Left cardiac atrium (tissue), 4 donors: Measurements from ENCODE around the gene R3HDML. TPM values are rescaled to one million over a fixed set of nuclear protein-coding genes. Genes with fewer than 3 reads are reported as not detected.
"Not testable (repeated sequence)": the region's sequence is repeated elsewhere in the genome, so short reads cannot be mapped to it uniquely, and the experiment has no call there.

Source experiments
- ATAC-seq, 2 donors: fragments of 200-7000 bp; cut with Tn5 transposase; one replicate each; pipeline ENCODE4 v1.9.1; 2020; ENCODE audit warnings: mild to moderate bottlenecking in 2 of 2, moderate library complexity in 2 of 2
- DNase-seq: peaks from one replicate; pipeline ENCODE4 v3.0.0-alpha.2; 2020
- intact Hi-C, 2 donors: fragments of 100-400 bp; cut with DNase I; formaldehyde crosslinking; loops; one replicate each; pipeline versions ENCODE4 v1.14.1 to v1.15.1; 2022 to 2023
- total RNA-seq, 2 donors: library from RNA; stranded (reverse); fragmentation: NEBNext Ultra II Directional; extraction: Animal tissue kit (Norgen Biotek cat#: 25700); gene quantifications; one replicate each; pipeline ENCODE4 v1.2.1, GENCODE V29; 2021
- donor health status: DM: no; HTN: yes; CAD: no.
- donor health status: DM: no; HTN: yes; CAD: no; lungs with severe emphysema.
- donor health status: DM: yes; HTN: yes; CAD: no.
- donor health status: Dilated cardiomyopathy.

R3HDML gene
- total RNA-seq, 2 donors from 2014 or later = not detected

GRCh38 chr20:44326391-44327159 lies 10.3 kb upstream of the R3HDML start:
- intact Hi-C loops = no loop called here
- no peak for ATAC-seq
- DNase-seq = no peak

- intact Hi-C loops, ATAC-seq, DNase-seq: not testable (repeated sequence)
These were observed 9.1 kb upstream of the R3HDML start for GRCh38 chr20:44327748-44328147.

- DNase-seq (no peak), ATAC-seq (no peak)
- intact Hi-C loops = no loop called here
These were observed 8.4 kb upstream of the R3HDML start for GRCh38 chr20:44328428-44328827.

GRCh38 chr20:44331201-44331600 lies 5.6 kb upstream of the R3HDML start:
- DNase-seq = no peak
- ATAC-seq = no peak
- intact Hi-C loops = no loop called here

GRCh38 chr20:44334306-44334705 lies 2.5 kb upstream of the R3HDML start:
- ATAC-seq (peak in 1 of 2 donors; percentile 19), DNase-seq (no peak)
- intact Hi-C loops = no loop called here

GRCh38 chr20:44334709-44335108 lies 2.1 kb upstream of the R3HDML start:
- DNase-seq (no peak), ATAC-seq (no peak)

GRCh38 chr20:44335675-44336074 lies 1.2 kb upstream of the R3HDML start:
- DNase-seq = no peak
- ATAC-seq = no peak
- intact Hi-C loops = no loop called here

More at GRCh38 chr20:44334709-44335108, 2.1 kb upstream of the R3HDML start:
- intact Hi-C loops = no loop called here

GRCh38 chr20:44336086-44336485 lies 757 bp upstream of the R3HDML start:
- DNase-seq = no peak
- intact Hi-C loops = no loop called here
- no peak for ATAC-seq

- DNase-seq (no peak), ATAC-seq (no peak)
- intact Hi-C loops = no loop called here
These were observed 5.4 kb downstream of the R3HDML start for GRCh38 chr20:44342248-44342647.

GRCh38 chr20:44343162-44343675 lies 6.4 kb downstream of the R3HDML start:
- ATAC-seq (no peak), DNase-seq (no peak)
- intact Hi-C loops = no loop called here

GRCh38 chr20:44344723-44345122 lies 7.9 kb downstream of the R3HDML start:
- ATAC-seq (no peak), DNase-seq (no peak)
- intact Hi-C loops = no loop called here

- ATAC-seq = no peak
- intact Hi-C loops = no loop called here
- no peak for DNase-seq
These were observed 8.3 kb downstream of the R3HDML start for GRCh38 chr20:44345147-44345546.

GRCh38 chr20:44345941-44346340 lies 9.1 kb downstream of the R3HDML start:
- ATAC-seq, DNase-seq, intact Hi-C loops: not testable (repeated sequence)

- no peak for ATAC-seq
- intact Hi-C loops = no loop called here
- DNase-seq = no peak
These were observed 11.4 kb downstream of the R3HDML start for GRCh38 chr20:44348168-44348659.

- intact Hi-C loops = no loop called here
- no peak for DNase-seq
- ATAC-seq = no peak
These were observed 12.5 kb downstream of the R3HDML start for GRCh38 chr20:44349349-44349748.

- intact Hi-C loops = no loop called here
- DNase-seq = no peak
- no peak for ATAC-seq
These were observed 13.7 kb downstream of the R3HDML start for GRCh38 chr20:44350567-44350966.

- DNase-seq (no peak), ATAC-seq (no peak)
- intact Hi-C loops = no loop called here
These were observed 18.2 kb downstream of the R3HDML start for GRCh38 chr20:44354979-44355497.

GRCh38 chr20:44355498-44356352 lies 18.9 kb downstream of the R3HDML start, which contains the start of gene HNF4A:
Gene HNF4A (plus strand): TSS chr20:44355699. CDS start chr20:44355805, 106 bp downstream.
- intact Hi-C loops = no loop called here
- no peak for DNase-seq
- no peak for ATAC-seq

GRCh38 chr20:44356353-44356723 lies 19.5 kb downstream of the R3HDML start:
- ATAC-seq (no peak), DNase-seq (no peak)
- intact Hi-C loops = no loop called here

GRCh38 chr20:44357020-44357419 lies 20.2 kb downstream of the R3HDML start:
- intact Hi-C loops = no loop called here
- peak in 1 of 2 donors; percentile 14 for ATAC-seq
- no peak for DNase-seq
